ENCODE data around the gene SULT6B1. TPM values are rescaled to one million over a fixed set of nuclear protein-coding genes. Genes with fewer than 3 reads are reported as not detected.

SULT6B1 gene
- total RNA-seq, 1 experiment from 2014 or later, result not detected

DNA sequence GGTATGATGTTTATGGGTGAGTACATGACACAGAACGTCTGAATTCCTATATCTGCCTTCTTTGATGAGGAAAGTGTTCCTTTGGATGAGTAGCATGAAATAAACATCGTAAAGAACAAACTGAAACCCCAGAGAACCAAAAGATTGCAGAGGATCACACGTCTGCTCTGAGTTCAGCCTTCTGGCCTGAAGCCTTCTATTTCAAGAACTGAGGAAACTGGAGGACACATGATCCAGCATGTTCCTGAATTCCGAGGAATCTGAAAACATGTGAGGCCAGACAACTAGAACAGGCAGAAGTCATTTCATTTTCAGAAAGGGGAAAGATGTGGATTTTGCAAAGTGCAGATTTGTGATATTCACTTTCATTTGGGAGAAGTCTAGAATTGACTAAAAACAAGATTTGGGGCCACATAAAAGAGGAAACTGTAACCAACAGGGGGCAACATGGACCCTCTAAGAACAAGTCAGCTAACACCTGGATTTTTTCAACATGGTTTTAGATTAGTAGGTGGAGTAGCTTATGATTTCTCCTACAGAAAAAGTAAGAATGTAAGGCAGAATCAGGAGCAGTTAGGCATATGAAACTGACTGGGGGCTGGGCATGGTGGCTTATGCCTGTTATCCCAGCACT lies 8.3 kb downstream of the SULT6B1 start:
- DNase-seq, result no peak
- no peak overlapping the region for H3K4ac ChIP-seq (ENCODE audit: low read depth, low read length)
- no peaks in the 10 kb centered on the region for H3K27me3 Mint-ChIP-seq (ENCODE audit: low read depth)
- no peaks in the 10 kb centered on the region for H3K9me3 Mint-ChIP-seq
- no peak overlapping the region for H2BK20ac ChIP-seq (ENCODE audit: low read depth, low read length, poor library complexity, severe bottlenecking)
- peaks cover 25 to 29% of the 10 kb centered on the region in 2 experiments for H3K4me1 Mint-ChIP-seq
- whole genome bisulfite sequencing (ENCODE audit: extremely low coverage, insufficient read length, low lambda C conversion rate), result no CpG with 5 or more reads among the region's 4 CpGs
- no peaks in the 10 kb centered on the region for H4K20me1 ChIP-seq (ENCODE audit: control insufficient read depth, insufficient read depth, insufficient read length)
- no peak overlapping the region for H2AK5ac ChIP-seq (ENCODE audit: insufficient read length, low read length)
- no peak overlapping the region for H3T11ph ChIP-seq (ENCODE audit: low read length)
- TF ChIP-seq, protein P1, sequence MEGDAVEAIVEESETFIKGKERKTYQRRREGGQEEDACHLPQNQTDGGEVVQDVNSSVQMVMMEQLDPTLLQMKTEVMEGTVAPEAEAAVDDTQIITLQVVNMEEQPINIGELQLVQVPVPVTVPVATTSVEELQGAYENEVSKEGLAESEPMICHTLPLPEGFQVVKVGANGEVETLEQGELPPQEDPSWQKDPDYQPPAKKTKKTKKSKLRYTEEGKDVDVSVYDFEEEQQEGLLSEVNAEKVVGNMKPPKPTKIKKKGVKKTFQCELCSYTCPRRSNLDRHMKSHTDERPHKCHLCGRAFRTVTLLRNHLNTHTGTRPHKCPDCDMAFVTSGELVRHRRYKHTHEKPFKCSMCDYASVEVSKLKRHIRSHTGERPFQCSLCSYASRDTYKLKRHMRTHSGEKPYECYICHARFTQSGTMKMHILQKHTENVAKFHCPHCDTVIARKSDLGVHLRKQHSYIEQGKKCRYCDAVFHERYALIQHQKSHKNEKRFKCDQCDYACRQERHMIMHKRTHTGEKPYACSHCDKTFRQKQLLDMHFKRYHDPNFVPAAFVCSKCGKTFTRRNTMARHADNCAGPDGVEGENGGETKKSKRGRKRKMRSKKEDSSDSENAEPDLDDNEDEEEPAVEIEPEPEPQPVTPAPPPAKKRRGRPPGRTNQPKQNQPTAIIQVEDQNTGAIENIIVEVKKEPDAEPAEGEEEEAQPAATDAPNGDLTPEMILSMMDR (conservative IDR thresholded peaks at IDR 0.05), result peak; percentile 56; the same call in 2 of the 3 replicates
- no peak overlapping the region for H3K56ac ChIP-seq (ENCODE audit: insufficient read length, low read depth, low read length)
- no peak overlapping the region for H2BK15ac ChIP-seq (ENCODE audit: low read depth, low read length)
- H3K27me3 ChIP-seq (ENCODE audit: insufficient read depth, low read length), result no peaks in the 10 kb centered on the region
- no peak overlapping the region for H3K27ac ChIP-seq (ENCODE audit: insufficient read length, low read depth, low read length)
- H2BK5ac ChIP-seq (ENCODE audit: insufficient read length, low read length), result no peak overlapping the region
- H2BK12ac ChIP-seq (ENCODE audit: insufficient read length, low read depth, low read length), result no peak overlapping the region
- no peaks in the 10 kb centered on the region for H3K79me2 ChIP-seq (ENCODE audit: insufficient read depth, low read length)
- no peak overlapping the region for H3K18ac ChIP-seq (ENCODE audit: insufficient read length, low read depth, low read length)
- H4K8ac ChIP-seq (replicated peaks; ENCODE audit: insufficient read length, low read depth, low read length), result no peak overlapping the region
- H3K23ac ChIP-seq (ENCODE audit: insufficient read length, low read depth, low read length), result no peak overlapping the region
- H3K4me2 ChIP-seq (ENCODE audit: insufficient read depth, insufficient read length, low read length), result no peak overlapping the region
- H3K27ac Mint-ChIP-seq, result peak overlapping the region; percentile 2 to 88 (median 34); a peak in 6 of 7 replicates
- H3K79me1 ChIP-seq (ENCODE audit: insufficient read depth, low read depth, low read length, poor library complexity, severe bottlenecking), result no peaks in the 10 kb centered on the region
- no peak overlapping the region for H3K9ac ChIP-seq (ENCODE audit: extremely low read depth, insufficient read length, low read length)
- H2BK120ac ChIP-seq (ENCODE audit: low read depth, low read length, poor library complexity, severe bottlenecking), result no peak overlapping the region
- H3K4me3 Mint-ChIP-seq, result no peak overlapping the region
- peak overlapping the region; percentile 88 for H2AFZ ChIP-seq (ENCODE audit: low read length)
- H4K91ac ChIP-seq (ENCODE audit: insufficient read length, low read depth, low read length), result no peak overlapping the region
- no peaks in the 10 kb centered on the region for H3K9me3 ChIP-seq (ENCODE audit: control insufficient read depth, low read depth, low read length)
- H3K4me1 ChIP-seq (ENCODE audit: insufficient read depth, low read length), result no peaks in the 10 kb centered on the region
- no peak overlapping the region for H4K5ac ChIP-seq (ENCODE audit: insufficient read length, low read depth, low read length)
- no peaks in the 10 kb centered on the region for H3K36me3 Mint-ChIP-seq (ENCODE audit: insufficient read depth in 1 of 3, low read depth in 3 of 3)
- no peaks in the 10 kb centered on the region for H3K23me2 ChIP-seq (ENCODE audit: insufficient read length, low read depth, low read length, poor library complexity, severe bottlenecking)
- H3K14ac ChIP-seq (ENCODE audit: insufficient read depth, low read length), result no peak overlapping the region
